ENCODE data around the gene ACBD6. TPM values are rescaled to one million over a fixed set of nuclear protein-coding genes. Genes with fewer than 3 reads are reported as not detected.

Gene ACBD6
- total RNA-seq, 1 donor from 2014 or later, result 33.4 TPM

- no peak for ATAC-seq
- no peak for DNase-seq (ENCODE audit: low spot score)
- intact Hi-C loops (cut with DNase I), result no loop called here
These were observed 216.0 kb downstream of the ACBD6 start for GRCh38 chr1:180286417-180286816.

GRCh38 chr1:180283098-180283497, 219.3 kb downstream of the ACBD6 start:
- DNase-seq (ENCODE audit: low spot score) (no peak), ATAC-seq (no peak)
- intact Hi-C loops (cut with DNase I), result no loop called here

GRCh38 chr1:180282401-180283044, 219.9 kb downstream of the ACBD6 start:
- intact Hi-C loops (cut with DNase I), result no loop called here
- DNase-seq (ENCODE audit: low spot score), result no peak
- no peak for ATAC-seq

- intact Hi-C loops (cut with DNase I), result no loop called here
- ATAC-seq, result no peak
- DNase-seq (ENCODE audit: low spot score), result no peak
These were observed 220.9 kb downstream of the ACBD6 start for GRCh38 chr1:180281490-180281889.

- ATAC-seq, result no peak
- intact Hi-C loops (cut with DNase I), result no loop called here
- no peak for DNase-seq (ENCODE audit: low spot score)
These were observed 221.8 kb downstream of the ACBD6 start for GRCh38 chr1:180280617-180281016.

- ATAC-seq, result no peak
- intact Hi-C loops (cut with DNase I), result no loop called here
- no peak for DNase-seq (ENCODE audit: low spot score)
These were observed 222.7 kb downstream of the ACBD6 start for GRCh38 chr1:180279651-180280050.

- DNase-seq (ENCODE audit: low spot score) (no peak), ATAC-seq (peak; percentile 72)
- intact Hi-C loops (cut with DNase I), result no loop called here
These were observed 223.6 kb downstream of the ACBD6 start for GRCh38 chr1:180278596-180279395.

- no peak for DNase-seq (ENCODE audit: low spot score)
- ATAC-seq, result no peak
- intact Hi-C loops (cut with DNase I), result no loop called here
These were observed 224.2 kb downstream of the ACBD6 start for GRCh38 chr1:180278194-180278515.

GRCh38 chr1:180277476-180278193, 224.7 kb downstream of the ACBD6 start:
- no peak for DNase-seq (ENCODE audit: low spot score)
- intact Hi-C loops (cut with DNase I), result no loop called here
- ATAC-seq, result no peak

GRCh38 chr1:180275726-180276125, 226.7 kb downstream of the ACBD6 start:
- no peak for ATAC-seq
- intact Hi-C loops (cut with DNase I), result no loop called here
- DNase-seq (ENCODE audit: low spot score), result no peak

- ATAC-seq (no peak), DNase-seq (ENCODE audit: low spot score) (no peak)
- intact Hi-C loops (cut with DNase I), result no loop called here
These were observed 228.2 kb downstream of the ACBD6 start for GRCh38 chr1:180274221-180274620.

- ATAC-seq (no peak), DNase-seq (ENCODE audit: low spot score) (no peak)
- intact Hi-C loops (cut with DNase I), result no loop called here
These were observed 229.3 kb downstream of the ACBD6 start for GRCh38 chr1:180273066-180273465.

- DNase-seq (ENCODE audit: low spot score) (no peak), ATAC-seq (no peak)
- intact Hi-C loops (cut with DNase I), result no loop called here
These were observed 230.0 kb downstream of the ACBD6 start for GRCh38 chr1:180272395-180272794.

GRCh38 chr1:180271272-180272255, 230.8 kb downstream of the ACBD6 start:
- ATAC-seq (no peak), DNase-seq (ENCODE audit: low spot score) (no peak)
- intact Hi-C loops (cut with DNase I), result no loop called here

GRCh38 chr1:180270530-180271271, 231.7 kb downstream of the ACBD6 start:
- ATAC-seq (no peak), DNase-seq (ENCODE audit: low spot score) (no peak)
- intact Hi-C loops (cut with DNase I), result no loop called here

- DNase-seq (ENCODE audit: low spot score), result no peak
- intact Hi-C loops (cut with DNase I), result no loop called here
- ATAC-seq, result peak; percentile 60
These were observed 232.5 kb downstream of the ACBD6 start for GRCh38 chr1:180269645-180270529.

GRCh38 chr1:180268556-180269075, 233.8 kb downstream of the ACBD6 start:
- no peak for DNase-seq (ENCODE audit: low spot score)

More at GRCh38 chr1:180268556-180269075, 233.8 kb downstream of the ACBD6 start:
- intact Hi-C loops (cut with DNase I), result no loop called here
- ATAC-seq, result no peak
